Muscle layer of duodenum (tissue), 2 donors: ENCODE measurements around the gene RTN4R.

Experiments
- H3K27ac ChIP-seq: one replicate; pipeline ENCODE4 v1.7.0; 2013; ENCODE audit warnings: mild to moderate bottlenecking, low read length
- H3K27me3 ChIP-seq: one replicate; pipeline ENCODE4 v1.7.0; 2013; ENCODE audit warnings: low read depth, mild to moderate bottlenecking, control low read depth, low read length
- H3K36me3 ChIP-seq, 2 donors: one replicate each; pipeline ENCODE4 v1.7.0; 2013; ENCODE audit warnings: low read length in 2 of 2, control low read depth in 1 of 2, mild to moderate bottlenecking in 1 of 2; ENCODE audit not compliant: insufficient read depth in 2 of 2, control insufficient read depth in 1 of 2
- H3K4me1 ChIP-seq, 2 donors: one replicate each; pipeline ENCODE4 v1.7.0; 2013; ENCODE audit warnings: low read length in 2 of 2, mild to moderate bottlenecking in 2 of 2, control low read depth in 1 of 2, moderate library complexity in 1 of 2; ENCODE audit not compliant: insufficient read depth in 2 of 2, control insufficient read depth in 1 of 2
- H3K4me3 ChIP-seq, 2 donors: one replicate each; pipeline ENCODE4 v1.7.0; 2013; ENCODE audit warnings: low read length in 2 of 2, low read depth in 1 of 2, mild to moderate bottlenecking in 1 of 2
- H3K9me3 ChIP-seq, 2 donors: one replicate each; pipeline ENCODE4 v1.7.0; 2013; ENCODE audit warnings: low read length in 2 of 2, control low read depth in 1 of 2, mild to moderate bottlenecking in 1 of 2; ENCODE audit not compliant: control insufficient read depth in 1 of 2
- donor health status: healthy.

RTN4R gene

GRCh38 chr22:20302438-20303228 is 34.5 kb upstream of the RTN4R start:
- Histone ChIP-seq H3K9me3 (no peaks in the 10 kb centered on the region), H3K4me3 (no peak overlapping the region), H3K4me1 (peaks cover 0 to 9% of the 10 kb centered on the region in 2 donors), H3K36me3 (no peaks in the 10 kb centered on the region), H3K27me3 (no peaks in the 10 kb centered on the region), H3K27ac (no peak overlapping the region)

GRCh38 chr22:20299746-20300136 is 31.6 kb upstream of the RTN4R start:
- Histone ChIP-seq H3K4me1 (peaks cover 0 to 9% of the 10 kb centered on the region in 2 donors), H3K9me3 (no peaks in the 10 kb centered on the region), H3K27me3 (no peaks in the 10 kb centered on the region), H3K4me3 (peak overlapping the region in 1 of 2 donors; percentile 66), H3K27ac (no peak overlapping the region), H3K36me3 (no peaks in the 10 kb centered on the region)

GRCh38 chr22:20298803-20299745 is 31.0 kb upstream of the RTN4R start:
- H3K36me3 ChIP-seq, result no peaks in the 10 kb centered on the region
- H3K27me3 ChIP-seq, result no peaks in the 10 kb centered on the region
- no peaks in the 10 kb centered on the region for H3K9me3 ChIP-seq
- H3K4me1 ChIP-seq, result peaks cover 0 to 9% of the 10 kb centered on the region in 2 donors
- peak overlapping the region; percentile 1 to 66 for H3K4me3 ChIP-seq
- no peak overlapping the region for H3K27ac ChIP-seq

- peaks cover 0 to 9% of the 10 kb centered on the region in 2 donors for H3K4me1 ChIP-seq
- no peaks in the 10 kb centered on the region for H3K9me3 ChIP-seq
- peak overlapping the region; percentile 1 to 66 for H3K4me3 ChIP-seq
- H3K36me3 ChIP-seq, result no peaks in the 10 kb centered on the region
- H3K27me3 ChIP-seq, result no peaks in the 10 kb centered on the region
- H3K27ac ChIP-seq, result no peak overlapping the region
Measured at GRCh38 chr22:20298110-20298802, 30.1 kb upstream of the RTN4R start.

GRCh38 chr22:20297414-20298109 is 29.4 kb upstream of the RTN4R start:
- no peak overlapping the region for H3K4me3 ChIP-seq
- H3K4me1 ChIP-seq, result peaks cover 0 to 9% of the 10 kb centered on the region in 2 donors
- no peak overlapping the region for H3K27ac ChIP-seq
- H3K9me3 ChIP-seq, result no peaks in the 10 kb centered on the region
- H3K36me3 ChIP-seq, result no peaks in the 10 kb centered on the region
- no peaks in the 10 kb centered on the region for H3K27me3 ChIP-seq

GRCh38 chr22:20296598-20296997 is 28.5 kb upstream of the RTN4R start:
- Histone ChIP-seq H3K27me3 (no peaks in the 10 kb centered on the region), H3K4me3 (no peak overlapping the region), H3K27ac (no peak overlapping the region), H3K36me3 (no peaks in the 10 kb centered on the region), H3K9me3 (no peaks in the 10 kb centered on the region), H3K4me1 (peaks cover 0 to 9% of the 10 kb centered on the region in 2 donors)

GRCh38 chr22:20295262-20296064 is 27.3 kb upstream of the RTN4R start:
- no peaks in the 10 kb centered on the region for H3K36me3 ChIP-seq
- no peak overlapping the region for H3K27ac ChIP-seq
- H3K27me3 ChIP-seq, result no peaks in the 10 kb centered on the region
- H3K9me3 ChIP-seq, result no peaks in the 10 kb centered on the region
- H3K4me3 ChIP-seq, result no peak overlapping the region
- H3K4me1 ChIP-seq, result peaks cover 0 to 9% of the 10 kb centered on the region in 2 donors

- Histone ChIP-seq H3K9me3 (no peaks in the 10 kb centered on the region), H3K4me1 (no peaks in the 10 kb centered on the region), H3K36me3 (no peaks in the 10 kb centered on the region), H3K4me3 (no peak overlapping the region), H3K27me3 (no peaks in the 10 kb centered on the region), H3K27ac (no peak overlapping the region)
Measured at GRCh38 chr22:20292673-20293232, 24.6 kb upstream of the RTN4R start.

- H3K27me3 ChIP-seq, result no peaks in the 10 kb centered on the region
- H3K36me3 ChIP-seq, result no peaks in the 10 kb centered on the region
- H3K4me1 ChIP-seq, result no peaks in the 10 kb centered on the region
- H3K9me3 ChIP-seq, result no peaks in the 10 kb centered on the region
- no peak overlapping the region for H3K4me3 ChIP-seq
- H3K27ac ChIP-seq, result no peak overlapping the region
Measured at GRCh38 chr22:20292108-20292507, 24.0 kb upstream of the RTN4R start.

GRCh38 chr22:20291604-20292063 is 23.5 kb upstream of the RTN4R start:
- no peak overlapping the region for H3K4me3 ChIP-seq
- no peaks in the 10 kb centered on the region for H3K36me3 ChIP-seq
- H3K9me3 ChIP-seq, result no peaks in the 10 kb centered on the region
- H3K4me1 ChIP-seq, result no peaks in the 10 kb centered on the region
- H3K27me3 ChIP-seq, result no peaks in the 10 kb centered on the region
- H3K27ac ChIP-seq, result no peak overlapping the region
